Measurements from ENCODE around the gene CAMSAP1.

Gene CAMSAP1

DNA sequence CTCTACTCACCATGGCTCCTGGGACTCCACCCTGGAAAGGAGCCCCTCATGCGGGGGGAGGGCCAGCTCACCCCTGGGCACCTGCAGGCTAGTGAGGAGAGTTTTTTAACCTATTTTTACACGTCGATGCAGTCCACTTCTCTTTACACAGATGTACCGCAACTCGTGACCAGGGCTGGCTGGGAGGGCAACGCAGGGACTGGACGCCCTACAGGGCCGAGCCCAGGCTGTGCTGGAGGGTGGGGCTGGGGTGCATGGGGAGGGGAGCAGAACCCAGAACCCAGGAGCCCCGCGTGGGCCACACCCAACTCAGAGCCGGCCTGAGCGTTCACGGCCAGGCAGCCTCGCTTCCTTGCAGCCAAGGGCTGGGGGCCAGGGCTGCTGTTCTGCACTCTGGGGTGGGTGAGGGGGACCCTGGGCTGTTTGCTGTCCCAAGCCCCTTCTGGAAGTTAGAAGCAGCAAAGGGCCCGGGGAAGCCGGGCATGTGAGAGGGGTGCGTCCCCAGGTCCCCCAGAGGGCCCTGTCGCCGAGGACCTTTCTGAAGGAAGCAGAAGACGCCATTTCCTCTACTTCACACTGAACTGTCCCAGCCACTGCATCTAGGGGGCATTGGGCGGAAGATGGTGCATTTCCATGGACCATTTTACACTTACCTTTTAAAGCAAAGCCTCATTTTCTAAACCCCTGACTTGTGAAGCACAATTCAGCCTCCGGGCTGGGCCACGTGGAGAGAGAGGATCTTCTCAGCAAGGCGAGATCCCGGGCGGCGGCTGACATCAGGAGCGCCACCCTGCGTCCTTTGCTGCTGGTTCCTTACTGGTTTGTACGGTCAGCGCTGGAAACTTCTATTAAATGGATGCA, 114.8 kb downstream of the CAMSAP1 start:
- peaks cover 9% of the 10 kb centered on the region for H3K27me3 Mint-ChIP-seq (ENCODE audit: low read depth, poor library complexity)
- peaks cover 10% of the 10 kb centered on the region for H3K4me1 Mint-ChIP-seq
- H3K27ac Mint-ChIP-seq = no peak overlapping the region
- no peaks in the 10 kb centered on the region for H3K9me3 Mint-ChIP-seq
- H3K4me3 Mint-ChIP-seq = no peak overlapping the region
- no peak for DNase-seq
- no peaks in the 10 kb centered on the region for H3K36me3 Mint-ChIP-seq (ENCODE audit: low read depth)
- no peak for TF ChIP-seq CTCF (IDR thresholded peaks at IDR 0.05)

GRCh38 chr9:135791431-135792267, 115.7 kb downstream of the CAMSAP1 start:
- peaks cover 5% of the 10 kb centered on the region for H3K4me1 Mint-ChIP-seq
- no peak for DNase-seq
- H3K9me3 Mint-ChIP-seq = no peaks in the 10 kb centered on the region
- H3K4me3 Mint-ChIP-seq = no peak overlapping the region
- H3K36me3 Mint-ChIP-seq (ENCODE audit: low read depth) = no peaks in the 10 kb centered on the region
- no peak overlapping the region for H3K27ac Mint-ChIP-seq
- H3K27me3 Mint-ChIP-seq (ENCODE audit: low read depth, poor library complexity) = peaks cover 9% of the 10 kb centered on the region
- no peak for TF ChIP-seq CTCF (IDR thresholded peaks at IDR 0.05)

DNA sequence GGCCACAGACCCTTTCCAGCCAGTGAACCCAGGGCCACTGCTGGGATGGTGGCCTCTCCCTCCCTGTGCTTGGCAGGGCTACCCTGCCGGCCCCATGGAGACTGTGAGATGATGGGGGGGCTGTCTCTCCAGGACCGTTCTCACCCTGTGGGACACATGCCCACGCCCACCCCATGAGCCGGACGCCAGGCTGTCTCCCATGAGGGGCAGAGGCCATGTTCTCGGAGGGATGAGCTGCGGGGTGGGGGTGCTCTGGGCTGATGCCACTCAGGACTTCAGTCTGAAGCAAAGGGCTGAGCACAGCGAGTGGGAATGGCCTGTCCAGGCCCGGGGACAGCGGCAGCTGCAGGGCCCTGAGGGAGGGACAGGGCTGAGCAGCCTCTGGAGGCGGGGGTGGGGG, 116.5 kb downstream of the CAMSAP1 start:
- Mint-ChIP-seq H3K4me1 (peaks cover 5% of the 10 kb centered on the region), H3K36me3 (ENCODE audit: low read depth) (no peaks in the 10 kb centered on the region)

GRCh38 chr9:135790356-135790755, 117.0 kb downstream of the CAMSAP1 start:
- H3K9me3 Mint-ChIP-seq = no peaks in the 10 kb centered on the region
- H3K4me3 Mint-ChIP-seq = no peak overlapping the region
- no peak for TF ChIP-seq CTCF (IDR thresholded peaks at IDR 0.05)
- peaks cover 5% of the 10 kb centered on the region for H3K4me1 Mint-ChIP-seq
- no peak overlapping the region for H3K27ac Mint-ChIP-seq
- no peak for DNase-seq
- H3K36me3 Mint-ChIP-seq (ENCODE audit: low read depth) = no peaks in the 10 kb centered on the region
- H3K27me3 Mint-ChIP-seq (ENCODE audit: low read depth, poor library complexity) = peaks cover 9% of the 10 kb centered on the region

More for the DNA sequence above, 116.5 kb downstream of the CAMSAP1 start:
- peaks cover 9% of the 10 kb centered on the region for H3K27me3 Mint-ChIP-seq (ENCODE audit: low read depth, poor library complexity)
- H3K9me3 Mint-ChIP-seq = no peaks in the 10 kb centered on the region
- TF ChIP-seq CTCF (IDR thresholded peaks at IDR 0.05) = no peak
- no peak overlapping the region for H3K4me3 Mint-ChIP-seq
- no peak overlapping the region for H3K27ac Mint-ChIP-seq
- DNase-seq = no peak

- Mint-ChIP-seq H3K4me3 (no peak overlapping the region), H3K9me3 (no peaks in the 10 kb centered on the region), H3K27me3 (ENCODE audit: low read depth, poor library complexity) (peaks cover 8% of the 10 kb centered on the region), H3K4me1 (peaks cover 5% of the 10 kb centered on the region), H3K27ac (no peak overlapping the region), H3K36me3 (ENCODE audit: low read depth) (no peaks in the 10 kb centered on the region)
- TF ChIP-seq CTCF (IDR thresholded peaks at IDR 0.05) = no peak
- no peak for DNase-seq
These were observed 117.5 kb downstream of the CAMSAP1 start for GRCh38 chr9:135789838-135790291.

Data from nephron progenitor cell (in vitro differentiated cells).